IPS-11a (cell line): ENCODE measurements around the gene NRL.

Experiments
- H3K4me3 ChIP-seq: one replicate; pipeline ENCODE4 v1.5.1; 2013; ENCODE audit warnings: low read depth, low read length, control low read depth

NRL gene

GRCh38 chr14:24114532-24115421 is at the start of gene NRL, which contains the start of gene DCAF11:
Gene NRL (minus strand): TSS chr14:24114949. CDS start chr14:24082848, 32,101 bp downstream.
Gene DCAF11 (plus strand): TSS chr14:24114777. CDS start chr14:24115595, 818 bp downstream.
- H3K4me3 ChIP-seq = peak within 1 kb of the TSS; percentile 94

- no peak overlapping the region for H3K4me3 ChIP-seq
Observed at GRCh38 chr14:24162093-24162492, 47.3 kb upstream of the NRL start.

- H3K4me3 ChIP-seq = peak within 1 kb of the TSS; percentile 34
Observed at GRCh38 chr14:24160850-24161804, 46.4 kb upstream of the NRL start, which contains the start of gene IRF9. Gene IRF9 (plus strand): TSS chr14:24161265. CDS start chr14:24162145, 880 bp downstream.

- no peak overlapping the region for H3K4me3 ChIP-seq
Observed at GRCh38 chr14:24160499-24160849, 45.7 kb upstream of the NRL start.

- H3K4me3 ChIP-seq = no peak overlapping the region
Observed at GRCh38 chr14:24159777-24160498, 45.2 kb upstream of the NRL start.

GRCh38 chr14:24157331-24157730 is 42.6 kb upstream of the NRL start:
- no peak overlapping the region for H3K4me3 ChIP-seq

- no peak overlapping the region for H3K4me3 ChIP-seq
Observed at GRCh38 chr14:24156840-24157239, 42.1 kb upstream of the NRL start.

GRCh38 chr14:24155100-24155499 is 40.4 kb upstream of the NRL start:
- no peak overlapping the region for H3K4me3 ChIP-seq

- no peak overlapping the region for H3K4me3 ChIP-seq
Observed at GRCh38 chr14:24151404-24152080, 36.8 kb upstream of the NRL start.

GRCh38 chr14:24150993-24151392 is 36.2 kb upstream of the NRL start:
- H3K4me3 ChIP-seq = no peak overlapping the region

GRCh38 chr14:24150567-24150966 is 35.8 kb upstream of the NRL start:
- H3K4me3 ChIP-seq = no peak overlapping the region

GRCh38 chr14:24150061-24150460 is 35.3 kb upstream of the NRL start:
- no peak overlapping the region for H3K4me3 ChIP-seq

- H3K4me3 ChIP-seq = no peak overlapping the region
Observed at GRCh38 chr14:24149302-24149969, 34.7 kb upstream of the NRL start.

GRCh38 chr14:24147761-24148428 is 33.1 kb upstream of the NRL start:
- peak overlapping the region; percentile 94 for H3K4me3 ChIP-seq

GRCh38 chr14:24146978-24147760 is 32.4 kb upstream of the NRL start, which contains the start of gene RNF31:
Gene RNF31 (plus strand): TSS chr14:24147498. CDS start chr14:24147699, 201 bp downstream.
- peak within 1 kb of the TSS; percentile 94 for H3K4me3 ChIP-seq

- peak within 1 kb of the TSS; percentile 94 for H3K4me3 ChIP-seq
Observed at GRCh38 chr14:24146453-24146977, 31.8 kb upstream of the NRL start, which contains the start of gene PSME2. Gene PSME2 (minus strand): TSS chr14:24146610. CDS start chr14:24146581, 29 bp downstream.

- H3K4me3 ChIP-seq = peak overlapping the region; percentile 82
Observed at GRCh38 chr14:24145690-24146452, 31.1 kb upstream of the NRL start.
